Adrenal gland (tissue), 5 donors: ENCODE measurements around the gene KIAA1210.

Experiments
- CTCF ChIP-seq, 6 experiments: fragments of 450-650 bp in 4 of 6; fragments of 200-600 bp in 2 of 6; sonication (generic) in 1 of 6; IDR thresholded peaks; 1 replicate in 5 of 6; 2 replicates in 1 of 6; pipeline versions ENCODE4 v1.5.1 to v1.8.0; 2016 to 2021; ENCODE audit warnings: antibody characterized with exemption in 6 of 6, mild to moderate bottlenecking in 2 of 6, moderate library complexity in 1 of 6
- POLR2A ChIP-seq, 2 donors: fragments of 450-650 bp; IDR thresholded peaks; one replicate each; pipeline ENCODE4 v1.6.1; 2017; ENCODE audit warnings: antibody characterized with exemption in 2 of 2, mild to moderate bottlenecking in 2 of 2, moderate library complexity in 1 of 2
- donor health status: DM: no; HTN: no; CAD: no.

DNA sequence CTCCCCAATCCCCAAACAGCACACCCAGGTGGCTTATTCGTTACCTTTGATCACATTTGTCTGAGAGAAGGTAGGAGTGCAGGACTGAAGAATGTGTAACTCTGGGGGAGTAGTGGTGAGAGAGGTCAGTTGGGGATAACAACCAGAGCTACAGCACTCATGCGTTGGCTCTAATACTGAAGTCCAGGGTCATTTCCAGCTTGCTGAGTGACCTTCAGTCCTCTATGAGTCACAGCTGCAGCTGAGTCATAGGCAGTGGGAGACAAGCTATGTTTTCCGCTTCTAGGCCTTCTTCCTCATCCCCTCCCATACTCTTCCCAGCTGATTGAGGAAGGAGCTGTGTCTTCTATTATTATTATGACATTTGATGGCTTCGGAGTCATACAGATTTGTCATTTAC lies 86.4 kb downstream of the KIAA1210 start:
- TF ChIP-seq CTCF (IDR thresholded peaks at IDR 0.05) (no peak), POLR2A (IDR thresholded peaks at IDR 0.05) (no peak)
